ENCODE data around the gene GMPPA. TPM values are rescaled to one million over a fixed set of nuclear protein-coding genes. Genes with fewer than 3 reads are reported as not detected.

The GMPPA gene
- total RNA-seq, 2 donors from 2014 or later, result 36.9 to 38.2 TPM

- no peak for DNase-seq
- Mint-ChIP-seq H3K27ac (no peak overlapping the region), H3K4me1 (peaks cover 15% of the 10 kb centered on the region), H3K36me3 (ENCODE audit: low read depth) (no peaks in the 10 kb centered on the region), H3K27me3 (ENCODE audit: insufficient read depth) (peaks cover 50% of the 10 kb centered on the region), H3K9me3 (no peaks in the 10 kb centered on the region), H3K4me3 (no peak overlapping the region)
- Histone ChIP-seq H3K9me3 (ENCODE audit: control insufficient read depth, low read length) (no peaks in the 10 kb centered on the region), H3K27me3 (ENCODE audit: control insufficient read depth, insufficient read depth, low read length, poor library complexity, severe bottlenecking) (no peaks in the 10 kb centered on the region), H3K27ac (ENCODE audit: low read depth, low read length) (no peak overlapping the region), H3K4me1 (ENCODE audit: control insufficient read depth, insufficient read depth, low read length) (peaks cover 12% of the 10 kb centered on the region), H3K9ac (ENCODE audit: extremely low read depth, low read length, poor library complexity, severe bottlenecking) (no peak overlapping the region), H3K36me3 (ENCODE audit: control insufficient read depth, insufficient read depth, low read length) (no peaks in the 10 kb centered on the region), H3K4me3 (ENCODE audit: low read length) (no peak overlapping the region)
- WGBS, 2 experiments (ENCODE audit: insufficient coverage in 1 of 2, insufficient read length in 1 of 2), result 93 to 94% methylated on average over 3 to 6 of the region's 6 CpGs
- TF ChIP-seq CTCF (conservative IDR thresholded peaks at IDR 0.05), result no peak
Observed at GRCh38 chr2:219455581-219455980, 43.1 kb upstream of the GMPPA start.

DNA sequence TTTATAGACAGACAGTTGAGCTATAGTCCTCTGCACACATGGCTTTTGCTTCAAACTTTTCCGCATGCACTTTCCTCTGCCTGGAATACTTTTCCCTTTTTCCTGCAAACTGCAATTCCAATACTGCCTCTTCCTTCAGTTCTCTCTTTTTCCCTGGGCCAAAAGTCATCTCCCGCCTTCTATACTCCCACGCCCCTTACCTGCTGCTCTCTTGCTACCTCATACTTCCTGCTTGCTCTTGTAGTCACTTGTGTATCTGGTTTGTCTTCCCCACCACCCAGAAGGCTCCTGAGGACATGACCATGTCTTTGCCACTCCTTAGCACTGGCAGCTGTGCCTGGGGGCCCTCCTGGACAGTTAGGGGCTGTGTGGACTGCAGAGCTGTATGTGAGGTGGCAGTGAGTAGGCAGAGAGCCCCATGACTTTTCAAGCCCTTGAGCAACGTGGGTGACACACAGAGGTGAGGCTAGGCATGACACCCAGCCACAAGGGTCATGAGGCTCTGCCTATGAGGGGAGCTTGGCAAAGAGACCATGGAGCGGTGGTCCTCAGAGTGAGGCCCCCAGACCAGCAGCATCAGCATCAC lies 40.8 kb upstream of the GMPPA start:
- Histone ChIP-seq H3K4me3 (ENCODE audit: low read length) (no peak overlapping the region), H3K9ac (ENCODE audit: extremely low read depth, low read length, poor library complexity, severe bottlenecking) (no peak overlapping the region), H3K4me1 (ENCODE audit: control insufficient read depth, insufficient read depth, low read length) (peaks cover 12% of the 10 kb centered on the region), H3K27me3 (ENCODE audit: control insufficient read depth, insufficient read depth, low read length, poor library complexity, severe bottlenecking) (no peaks in the 10 kb centered on the region), H3K36me3 (ENCODE audit: control insufficient read depth, insufficient read depth, low read length) (no peaks in the 10 kb centered on the region), H3K9me3 (ENCODE audit: control insufficient read depth, low read length) (no peaks in the 10 kb centered on the region), H3K27ac (ENCODE audit: low read depth, low read length) (no peak overlapping the region)
- no peak overlapping the region for H3K4me3 Mint-ChIP-seq
- peak; percentile 79 for DNase-seq
- peak; percentile 65 for TF ChIP-seq CTCF (conservative IDR thresholded peaks at IDR 0.05)
- H3K27ac Mint-ChIP-seq, result no peak overlapping the region
- H3K4me1 Mint-ChIP-seq, result peaks cover 20% of the 10 kb centered on the region
- peaks cover 29% of the 10 kb centered on the region for H3K27me3 Mint-ChIP-seq (ENCODE audit: insufficient read depth)
- WGBS, 2 experiments (ENCODE audit: insufficient coverage in 1 of 2, insufficient read length in 1 of 2), result 68 to 78% methylated on average over 4 to 5 of the region's 5 CpGs
- H3K36me3 Mint-ChIP-seq (ENCODE audit: low read depth), result peaks cover 2% of the 10 kb centered on the region
- H3K9me3 Mint-ChIP-seq, result no peaks in the 10 kb centered on the region

- no peak for TF ChIP-seq CTCF (conservative IDR thresholded peaks at IDR 0.05)
- DNase-seq, result no peak
- Mint-ChIP-seq H3K27me3 (ENCODE audit: insufficient read depth) (peaks cover 21% of the 10 kb centered on the region), H3K36me3 (ENCODE audit: low read depth) (peaks cover 2% of the 10 kb centered on the region), H3K9me3 (no peaks in the 10 kb centered on the region), H3K4me1 (peaks cover 12% of the 10 kb centered on the region), H3K4me3 (no peak overlapping the region), H3K27ac (no peak overlapping the region)
- Histone ChIP-seq H3K9ac (ENCODE audit: extremely low read depth, low read length, poor library complexity, severe bottlenecking) (no peak overlapping the region), H3K27ac (ENCODE audit: low read depth, low read length) (no peak overlapping the region), H3K4me3 (ENCODE audit: low read length) (no peak overlapping the region), H3K27me3 (ENCODE audit: control insufficient read depth, insufficient read depth, low read length, poor library complexity, severe bottlenecking) (no peaks in the 10 kb centered on the region), H3K4me1 (ENCODE audit: control insufficient read depth, insufficient read depth, low read length) (peaks cover 9% of the 10 kb centered on the region), H3K36me3 (ENCODE audit: control insufficient read depth, insufficient read depth, low read length) (no peaks in the 10 kb centered on the region), H3K9me3 (ENCODE audit: control insufficient read depth, low read length) (no peaks in the 10 kb centered on the region)
- 86 to 96% methylated on average over 5 to 8 of the region's 8 CpGs for WGBS, 2 experiments (ENCODE audit: insufficient coverage in 1 of 2, insufficient read length in 1 of 2)
Observed at GRCh38 chr2:219458996-219459395, 39.7 kb upstream of the GMPPA start.

Data from endodermal cell (in vitro differentiated cells).